ENCODE data around the gene MYOG.

Gene MYOG

DNA sequence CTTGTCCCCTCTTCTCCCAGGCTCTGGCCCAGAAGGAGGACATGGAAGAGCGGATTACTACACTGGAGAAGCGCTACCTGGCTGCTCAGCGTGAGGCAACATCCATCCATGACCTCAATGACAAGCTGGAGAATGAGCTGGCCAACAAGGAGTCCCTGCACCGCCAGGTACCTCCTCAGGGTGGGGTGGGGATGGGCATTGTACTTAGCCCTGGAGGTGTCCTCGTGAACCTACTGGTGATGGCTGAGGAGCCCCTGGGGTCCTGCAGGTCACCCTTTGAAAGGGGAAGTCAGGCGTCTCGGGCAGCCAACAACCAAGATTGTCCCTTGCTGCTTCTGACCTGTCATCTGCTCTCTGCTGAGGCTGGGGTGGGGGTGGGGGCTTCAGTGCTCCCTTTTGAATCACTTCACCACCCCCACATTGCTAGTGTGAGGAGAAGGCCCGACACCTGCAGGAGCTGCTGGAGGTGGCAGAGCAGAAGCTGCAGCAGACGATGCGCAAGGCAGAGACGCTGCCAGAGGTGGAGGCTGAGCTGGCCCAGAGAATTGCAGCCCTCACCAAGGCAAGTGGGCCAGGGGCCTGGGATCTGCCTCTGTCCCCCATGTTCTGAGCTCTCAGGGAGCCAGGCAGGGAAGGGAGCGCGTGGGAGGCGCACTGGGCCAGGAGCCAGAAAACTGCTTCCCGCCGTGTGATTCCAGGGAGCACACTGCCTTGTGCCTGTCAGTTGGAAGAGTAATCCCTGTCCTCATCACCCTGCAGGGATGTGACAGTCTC lies 39.8 kb downstream of the MYOG start:
- DNase-seq: no peak

GRCh38 chr1:203045336-203045735 lies 40.5 kb downstream of the MYOG start:
- DNase-seq: no peak

GRCh38 chr1:203044546-203045250 lies 41.1 kb downstream of the MYOG start:
- no peak for DNase-seq

GRCh38 chr1:203043830-203044545 lies 41.8 kb downstream of the MYOG start:
- no peak for DNase-seq

DNA sequence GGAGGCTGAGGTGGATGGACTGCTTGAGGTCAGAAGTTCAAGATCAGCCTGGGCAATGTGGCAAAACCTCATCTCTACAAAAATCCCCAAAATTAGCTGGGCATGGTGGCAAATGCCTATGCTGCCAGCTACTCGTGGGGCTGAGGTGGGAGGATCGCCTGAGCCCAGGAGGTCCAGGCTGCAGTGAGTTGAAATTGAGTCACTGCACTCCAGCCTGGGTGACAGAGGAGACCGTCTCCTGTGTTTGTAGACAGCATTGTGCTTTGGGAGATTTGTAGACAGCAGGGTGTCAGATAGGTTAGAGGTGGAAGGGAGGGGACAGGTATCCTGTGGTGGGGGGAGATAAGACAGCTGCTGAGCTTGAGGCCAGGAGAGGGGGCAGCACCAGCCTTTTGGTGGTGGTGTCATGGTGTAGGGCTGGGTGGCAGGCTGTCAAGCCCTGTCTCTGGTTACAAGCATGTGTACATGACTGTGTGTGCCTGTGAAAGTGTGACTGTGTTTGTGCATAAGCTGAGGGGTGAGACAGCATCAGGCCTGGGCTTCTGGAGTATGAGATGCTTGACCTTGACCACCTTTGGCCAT lies 44.4 kb downstream of the MYOG start:
- no peak for DNase-seq

- no peak for DNase-seq
These were observed 45.1 kb downstream of the MYOG start for GRCh38 chr1:203040513-203041275.

GRCh38 chr1:203039609-203040512 lies 46.0 kb downstream of the MYOG start:
- DNase-seq: peak; percentile 16 to 26

DNA sequence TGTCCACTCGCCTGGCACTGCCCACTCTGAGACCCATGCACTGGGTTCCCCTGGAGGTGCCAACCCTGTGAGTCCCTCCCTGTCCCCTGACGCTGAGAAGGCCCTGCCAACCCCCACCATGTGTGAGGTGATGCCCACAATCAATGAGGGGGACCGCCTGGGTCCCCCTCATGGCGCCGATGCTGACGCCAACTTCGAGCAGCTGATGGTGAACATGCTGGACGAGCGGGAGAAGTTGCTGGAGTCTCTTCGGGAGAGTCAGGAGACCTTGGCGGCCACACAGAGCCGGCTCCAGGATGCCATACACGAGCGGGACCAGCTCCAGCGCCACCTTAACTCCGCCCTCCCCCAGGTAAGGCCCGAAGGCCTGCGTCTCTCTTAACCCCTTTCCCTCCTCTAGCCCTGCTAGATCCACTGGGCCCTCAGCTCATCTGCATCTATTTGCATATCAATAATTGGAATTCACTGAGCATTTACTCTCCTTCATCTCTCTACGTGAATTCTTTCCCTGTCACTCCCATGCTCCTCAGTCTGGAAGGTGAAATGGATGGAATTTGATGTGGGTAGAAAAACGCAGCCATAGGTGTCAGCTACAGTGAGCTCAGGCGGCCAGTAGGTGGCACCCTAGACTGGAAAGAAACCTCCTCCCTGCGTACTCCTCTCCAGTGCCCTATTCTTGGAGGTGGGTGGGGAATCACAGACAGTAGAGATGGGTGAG lies 46.8 kb downstream of the MYOG start:
- DNase-seq: peak; percentile 83 to 86

GRCh38 chr1:203038217-203038741 lies 47.5 kb downstream of the MYOG start:
- DNase-seq: peak; percentile 21 to 36

DNA sequence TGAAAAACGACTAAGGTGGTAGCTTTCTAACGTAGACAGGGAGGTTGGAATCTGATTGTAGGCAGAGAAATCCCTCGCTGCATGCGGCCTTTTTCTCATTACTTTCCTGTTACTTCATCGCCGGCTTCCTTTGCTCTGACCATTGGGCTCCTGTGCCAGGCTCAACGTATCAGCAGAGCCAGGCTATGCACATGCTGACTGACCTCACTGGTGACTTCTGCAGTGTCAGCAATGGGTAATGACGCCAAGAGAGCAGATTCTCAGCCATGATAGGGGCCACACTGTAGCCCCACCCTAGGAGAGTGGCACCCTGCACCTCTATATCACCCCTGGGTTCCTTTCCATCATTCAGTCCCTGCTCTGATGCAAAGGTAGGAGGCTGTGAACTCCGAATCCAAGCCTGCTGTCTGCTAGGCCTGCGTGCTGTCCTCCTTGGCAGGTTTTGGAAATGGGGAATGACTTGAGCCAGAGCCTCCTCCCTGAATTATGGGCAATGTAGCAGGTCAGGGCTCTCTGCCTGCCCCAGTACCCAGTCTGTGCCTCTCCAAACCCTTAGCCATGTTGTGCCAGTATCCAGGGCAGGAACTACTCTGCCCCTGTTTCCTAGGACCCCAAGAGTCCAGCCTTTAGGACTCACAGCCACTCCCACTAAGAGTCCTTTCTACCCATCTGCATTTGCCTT lies 48.2 kb downstream of the MYOG start:
- DNase-seq: no peak

GRCh38 chr1:203036537-203036936 lies 49.3 kb downstream of the MYOG start:
- no peak for DNase-seq

- no peak for DNase-seq
These were observed 49.7 kb downstream of the MYOG start for GRCh38 chr1:203036135-203036534.

DNA sequence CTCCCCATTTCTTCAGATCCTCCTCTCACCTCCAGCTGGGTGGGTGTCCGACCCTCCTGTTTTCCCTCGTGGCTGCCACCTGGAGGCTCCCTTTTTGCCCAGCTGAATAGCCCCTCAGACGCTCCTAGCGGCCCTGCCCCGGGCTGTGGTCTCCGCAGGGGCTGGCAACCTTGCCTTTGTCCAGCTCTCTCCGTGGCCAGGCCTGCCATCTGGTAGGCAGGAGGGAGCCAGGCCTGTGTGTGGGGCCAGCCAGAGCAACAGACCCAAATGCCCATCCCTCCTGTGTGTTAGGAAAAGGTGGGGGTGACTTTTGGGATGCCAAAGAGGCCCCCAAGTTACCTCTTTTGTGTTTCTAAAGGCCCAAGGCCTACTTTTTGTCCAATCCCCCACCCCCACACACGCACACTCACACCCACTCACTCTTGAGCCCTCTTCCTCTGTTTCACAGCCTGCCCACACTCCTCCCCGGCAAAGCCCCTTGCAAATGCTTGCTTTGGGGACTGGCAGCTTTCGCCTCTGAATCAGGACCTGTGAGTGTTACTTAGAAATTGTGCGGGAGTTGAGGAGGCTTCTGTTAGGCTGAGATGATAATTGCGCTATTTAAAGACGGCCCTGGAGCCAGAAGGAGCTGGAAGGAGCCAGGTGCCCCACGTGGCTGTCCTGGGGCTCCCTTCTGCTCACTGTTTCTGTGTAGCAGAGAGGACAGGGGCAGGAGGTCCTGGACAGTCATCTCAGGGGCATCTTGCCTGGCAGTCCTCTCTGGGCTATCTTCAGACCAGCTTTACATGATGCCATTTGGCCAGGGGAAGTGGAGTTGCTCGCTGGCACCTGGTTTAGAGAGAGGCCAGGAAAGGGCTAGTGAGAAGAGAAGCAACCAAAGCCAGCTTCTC lies 50.5 kb downstream of the MYOG start:
- DNase-seq: no peak

- no peak for DNase-seq
These were observed 51.2 kb downstream of the MYOG start for GRCh38 chr1:203034422-203035110.

- no peak for DNase-seq
These were observed 51.9 kb downstream of the MYOG start for GRCh38 chr1:203033917-203034316.

DNA sequence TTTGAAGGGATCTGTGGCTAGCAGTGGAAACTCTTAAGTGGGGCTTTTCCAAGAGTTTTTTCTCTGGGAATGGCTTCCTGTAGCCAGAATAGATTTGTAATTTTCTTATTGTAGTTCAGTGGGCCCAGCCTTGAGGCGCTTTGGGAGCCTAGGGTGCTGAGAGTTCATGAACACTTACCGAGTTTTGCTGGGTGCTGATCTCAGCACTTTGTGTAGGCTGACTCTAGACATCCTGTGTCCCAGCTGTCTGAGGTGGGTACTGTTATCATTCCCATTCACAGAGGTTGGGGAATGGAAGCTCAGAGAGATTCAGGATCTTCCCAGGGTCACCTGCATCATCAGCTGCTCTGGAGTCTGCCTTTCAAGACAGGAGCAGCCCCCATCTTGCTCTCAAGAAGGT lies 52.5 kb downstream of the MYOG start:
- no peak for DNase-seq
